Dendritic cell treated with granulocyte-macrophage colony-stimulating factor and Interleukin-4, amounts not matched to agents 40 ng/mL and 50 ng/mL, for 4 days (primary cell): ENCODE data around the gene SIX1.

ENCODE experiments used
- H3K27ac Mint-ChIP-seq: one replicate; pipeline ENCODE4 v1.8.0; 2022; ENCODE audit warnings: mild to moderate bottlenecking, mixed read lengths
- H3K27me3 Mint-ChIP-seq: one replicate; pipeline ENCODE4 v1.8.0; 2022; ENCODE audit warnings: mild to moderate bottlenecking, mixed read lengths
- H3K36me3 Mint-ChIP-seq: one replicate; pipeline ENCODE4 v1.8.0; 2022; ENCODE audit warnings: low read depth, mixed read lengths
- H3K4me1 Mint-ChIP-seq: one replicate; pipeline ENCODE4 v1.8.0; 2022; ENCODE audit warnings: low read depth, mixed read lengths
- H3K4me3 Mint-ChIP-seq: one replicate; pipeline ENCODE4 v1.8.0; 2022; ENCODE audit warnings: mild to moderate bottlenecking, moderate library complexity, mixed read lengths
- H3K9me3 Mint-ChIP-seq: one replicate; pipeline ENCODE4 v1.8.0; 2022; ENCODE audit warnings: mixed read lengths
- intact Hi-C: fragments of 100-400 bp; cut with micrococcal nuclease; formaldehyde crosslinking; loops from one replicate; pipeline ENCODE4 v1.15.0; 2022

SIX1 gene

DNA sequence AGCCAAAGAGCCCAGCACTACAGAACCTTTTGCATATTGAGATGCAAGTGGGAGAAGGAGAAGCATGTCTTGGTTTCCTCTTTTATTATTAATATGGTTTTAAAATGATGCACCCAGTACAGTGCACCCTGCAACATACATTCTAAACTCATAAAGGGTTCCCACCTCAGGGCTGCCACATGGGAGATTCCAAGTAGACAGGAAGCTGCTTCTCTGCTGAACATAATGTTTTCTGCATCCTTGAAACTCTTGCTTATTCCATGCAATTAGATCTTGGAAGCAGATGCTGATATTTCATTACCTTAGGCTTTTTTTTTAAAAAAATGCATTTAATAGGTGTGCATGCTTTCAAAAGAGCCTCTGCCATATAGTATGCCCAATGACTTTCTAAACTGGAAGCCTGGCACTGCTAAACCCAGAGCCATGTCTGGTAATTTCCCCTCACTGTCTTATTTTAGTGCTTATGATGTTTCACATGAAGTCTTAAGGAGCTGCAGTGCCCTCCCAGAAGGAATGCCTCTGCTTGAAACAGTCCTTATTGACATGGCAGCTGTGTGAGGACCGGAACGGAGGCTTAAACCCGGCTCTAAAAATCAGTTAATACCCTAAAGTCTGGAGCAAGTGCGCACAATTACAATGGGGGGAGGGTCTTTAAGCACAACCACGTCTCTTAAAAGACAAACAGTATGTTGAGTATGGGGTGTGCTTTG is 2.0 kb upstream of the SIX1 start:
- Mint-ChIP-seq H3K36me3 (no peaks in the 10 kb centered on the region), H3K27me3 (peaks cover 97% of the 10 kb centered on the region), H3K4me1 (peaks cover 66% of the 10 kb centered on the region), H3K4me3 (no peak overlapping the region), H3K9me3 (no peaks in the 10 kb centered on the region), H3K27ac (no peak overlapping the region)
- intact Hi-C loops, result no loop called here

GRCh38 chr14:60650373-60650961 is 1.2 kb upstream of the SIX1 start:
- Mint-ChIP-seq H3K4me1 (peaks cover 58% of the 10 kb centered on the region), H3K36me3 (no peaks in the 10 kb centered on the region)
- intact Hi-C loops, result no loop called here

DNA sequence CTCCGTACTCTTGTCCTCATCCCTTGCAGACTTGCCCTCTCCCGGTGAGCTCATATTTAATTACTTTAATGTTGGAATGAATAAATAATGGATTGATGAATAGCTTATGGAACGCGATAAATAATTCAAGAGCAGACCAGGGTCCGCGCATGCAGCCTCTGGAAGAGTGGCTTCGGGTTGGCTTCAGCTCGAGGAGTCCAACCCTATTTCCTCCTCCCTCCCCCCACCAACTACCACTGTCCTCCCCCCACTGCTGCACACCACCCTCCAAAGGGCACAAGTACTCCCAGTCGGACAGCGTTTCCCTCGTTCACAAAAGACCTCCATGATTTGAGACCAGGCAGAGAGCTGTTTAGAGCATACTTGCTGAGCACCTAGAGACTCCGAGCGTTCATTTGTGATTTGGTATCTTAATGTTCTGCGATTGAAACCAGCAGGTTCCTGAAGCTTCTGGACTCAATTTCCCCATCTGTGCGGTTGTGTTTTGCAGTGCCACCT is 647 bp upstream of the SIX1 start:
- H3K4me1 Mint-ChIP-seq, result peaks cover 53% of the 10 kb centered on the region
- no peak overlapping the region for H3K27ac Mint-ChIP-seq
- no peaks in the 10 kb centered on the region for H3K9me3 Mint-ChIP-seq
- H3K4me3 Mint-ChIP-seq, result no peak overlapping the region
- H3K36me3 Mint-ChIP-seq, result no peaks in the 10 kb centered on the region
- intact Hi-C loops, result no loop called here
- peaks cover 95% of the 10 kb centered on the region for H3K27me3 Mint-ChIP-seq

More at GRCh38 chr14:60650373-60650961, 1.2 kb upstream of the SIX1 start:
- Mint-ChIP-seq H3K9me3 (no peaks in the 10 kb centered on the region), H3K4me3 (no peak overlapping the region), H3K27ac (no peak overlapping the region), H3K27me3 (peaks cover 97% of the 10 kb centered on the region)

DNA sequence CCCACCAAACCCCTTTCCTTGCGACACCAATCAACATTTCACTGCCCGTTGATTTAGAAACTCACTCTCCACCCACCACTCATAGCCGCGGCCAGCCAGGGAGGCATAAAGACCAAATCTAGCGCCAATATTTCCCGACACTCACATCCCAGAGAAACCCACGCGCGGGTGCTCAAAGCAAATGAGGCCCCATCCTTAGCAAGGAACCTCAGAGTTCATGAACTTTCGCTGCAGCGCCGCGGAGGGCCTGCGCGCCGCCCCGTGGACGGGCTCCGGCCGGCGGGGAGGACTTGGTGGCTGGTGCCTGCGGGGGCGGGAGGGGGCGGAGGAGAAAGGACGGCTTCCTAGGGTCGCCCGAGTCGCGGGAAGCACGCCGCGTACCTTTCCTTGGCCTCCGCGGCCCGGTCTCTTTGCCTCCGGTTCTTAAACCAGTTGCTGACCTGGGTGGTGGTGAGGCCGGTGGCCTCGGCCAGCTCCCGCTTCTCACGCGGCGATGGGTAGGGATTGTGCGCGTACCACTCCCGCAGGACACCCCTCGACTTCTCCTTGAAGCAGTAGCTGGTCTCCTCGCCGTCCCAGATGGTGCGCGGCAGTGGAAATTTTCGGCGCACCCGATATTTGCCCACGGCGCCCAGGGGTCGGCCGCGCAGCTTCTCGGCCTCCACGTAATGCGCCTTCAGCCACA is 886 bp downstream of the SIX1 start:
- peak overlapping the region; percentile 55 for H3K4me3 Mint-ChIP-seq
- no peak overlapping the region for H3K27ac Mint-ChIP-seq

GRCh38 chr14:60647837-60648248 is 1.4 kb downstream of the SIX1 start:
- peaks cover 51% of the 10 kb centered on the region for H3K4me1 Mint-ChIP-seq
- H3K36me3 Mint-ChIP-seq, result no peaks in the 10 kb centered on the region

More for the DNA sequence above, 886 bp downstream of the SIX1 start:
- H3K36me3 Mint-ChIP-seq, result no peaks in the 10 kb centered on the region
- intact Hi-C loops, result no loop called here
- H3K4me1 Mint-ChIP-seq, result peaks cover 51% of the 10 kb centered on the region
- no peaks in the 10 kb centered on the region for H3K9me3 Mint-ChIP-seq
- peaks cover 95% of the 10 kb centered on the region for H3K27me3 Mint-ChIP-seq

GRCh38 chr14:60647081-60647836 is 2.0 kb downstream of the SIX1 start:
- Mint-ChIP-seq H3K36me3 (no peaks in the 10 kb centered on the region), H3K27ac (no peak overlapping the region), H3K9me3 (no peaks in the 10 kb centered on the region), H3K4me3 (peak overlapping the region; percentile 67), H3K4me1 (peaks cover 51% of the 10 kb centered on the region), H3K27me3 (peaks cover 95% of the 10 kb centered on the region)
- intact Hi-C loops, result no loop called here

More at GRCh38 chr14:60647837-60648248, 1.4 kb downstream of the SIX1 start:
- Mint-ChIP-seq H3K9me3 (no peaks in the 10 kb centered on the region), H3K27me3 (peaks cover 95% of the 10 kb centered on the region), H3K4me3 (peak overlapping the region; percentile 67), H3K27ac (no peak overlapping the region)
- intact Hi-C loops, result no loop called here

GRCh38 chr14:60646226-60646818 is 3.0 kb downstream of the SIX1 start:
- no peaks in the 10 kb centered on the region for H3K36me3 Mint-ChIP-seq
- H3K27ac Mint-ChIP-seq, result no peak overlapping the region
- H3K4me1 Mint-ChIP-seq, result peaks cover 48% of the 10 kb centered on the region
- H3K9me3 Mint-ChIP-seq, result no peaks in the 10 kb centered on the region
- peaks cover 95% of the 10 kb centered on the region for H3K27me3 Mint-ChIP-seq
- intact Hi-C loops, result no loop called here
- no peak overlapping the region for H3K4me3 Mint-ChIP-seq

GRCh38 chr14:60645126-60645741 is 4.0 kb downstream of the SIX1 start:
- intact Hi-C loops, result no loop called here
- peaks cover 96% of the 10 kb centered on the region for H3K27me3 Mint-ChIP-seq
- no peak overlapping the region for H3K27ac Mint-ChIP-seq
- no peaks in the 10 kb centered on the region for H3K36me3 Mint-ChIP-seq
- no peaks in the 10 kb centered on the region for H3K9me3 Mint-ChIP-seq
- H3K4me1 Mint-ChIP-seq, result peaks cover 48% of the 10 kb centered on the region
- no peak overlapping the region for H3K4me3 Mint-ChIP-seq

DNA sequence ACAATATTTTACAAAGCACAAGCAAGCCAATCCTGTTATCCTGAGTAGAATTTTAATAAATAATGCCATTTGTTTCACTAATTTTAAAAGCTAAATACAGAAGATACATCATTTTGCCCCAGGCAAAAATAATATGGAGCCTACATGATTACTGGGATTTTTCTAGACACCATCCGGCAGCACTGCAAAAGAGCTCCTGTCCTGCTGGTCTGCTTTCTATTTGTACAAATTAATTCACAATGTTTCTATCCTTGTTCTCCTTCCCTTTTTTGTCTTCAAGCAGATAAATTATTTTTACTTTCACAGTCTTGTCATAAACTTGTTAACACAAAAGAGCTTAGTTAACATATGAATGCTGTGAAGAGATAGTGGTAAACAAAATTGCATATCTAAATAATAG is 4.6 kb downstream of the SIX1 start:
- no peaks in the 10 kb centered on the region for H3K36me3 Mint-ChIP-seq
- no peak overlapping the region for H3K4me3 Mint-ChIP-seq
- H3K4me1 Mint-ChIP-seq, result peaks cover 42% of the 10 kb centered on the region
- intact Hi-C loops, result no loop called here
- H3K27me3 Mint-ChIP-seq, result peaks cover 96% of the 10 kb centered on the region
- no peak overlapping the region for H3K27ac Mint-ChIP-seq
- no peaks in the 10 kb centered on the region for H3K9me3 Mint-ChIP-seq

DNA sequence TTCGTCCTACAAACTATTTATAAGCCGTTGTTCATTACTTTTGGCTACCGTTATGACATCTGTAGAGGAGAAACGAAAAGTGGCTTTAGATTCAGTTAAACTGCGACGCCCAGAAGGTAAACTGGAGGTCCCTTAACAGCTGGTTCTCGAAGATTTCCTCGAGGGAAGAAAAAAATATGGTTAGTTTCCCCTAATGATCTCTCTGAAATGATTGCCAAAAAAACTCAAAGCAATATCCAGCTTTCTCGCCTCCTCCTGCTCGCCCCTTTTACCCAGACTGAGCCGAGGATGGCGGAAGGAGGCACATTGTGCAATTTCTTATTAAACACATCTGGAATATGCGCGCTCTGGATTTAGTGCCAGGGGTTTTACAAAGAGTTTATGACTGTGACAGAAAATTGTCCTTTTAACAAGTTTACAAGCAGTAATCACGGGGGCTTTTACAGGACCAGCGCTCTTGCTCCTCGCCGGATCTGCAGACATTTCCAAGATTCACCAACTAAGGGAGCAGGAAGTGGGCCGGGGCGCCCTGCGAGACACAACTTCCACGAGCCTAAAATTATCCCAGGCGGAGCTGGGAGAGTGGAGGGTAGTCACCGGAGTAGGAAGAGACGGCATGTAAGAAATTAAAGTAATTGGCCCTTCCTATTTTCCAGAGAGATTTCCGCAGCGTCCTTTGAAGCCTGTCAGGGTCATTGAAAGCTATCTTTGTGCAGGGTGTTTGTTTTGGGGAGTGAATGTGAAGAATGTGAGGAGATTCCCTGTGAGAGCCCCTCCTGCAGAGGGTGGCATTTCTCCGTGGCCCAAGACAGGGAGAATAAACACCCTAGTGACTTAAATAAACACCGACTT is 5.6 kb downstream of the SIX1 start:
- intact Hi-C loops, result no loop called here
- no peaks in the 10 kb centered on the region for H3K9me3 Mint-ChIP-seq
- H3K27ac Mint-ChIP-seq, result no peak overlapping the region
- H3K27me3 Mint-ChIP-seq, result peaks cover 96% of the 10 kb centered on the region
- no peak overlapping the region for H3K4me3 Mint-ChIP-seq
- no peaks in the 10 kb centered on the region for H3K36me3 Mint-ChIP-seq
- peaks cover 36% of the 10 kb centered on the region for H3K4me1 Mint-ChIP-seq

DNA sequence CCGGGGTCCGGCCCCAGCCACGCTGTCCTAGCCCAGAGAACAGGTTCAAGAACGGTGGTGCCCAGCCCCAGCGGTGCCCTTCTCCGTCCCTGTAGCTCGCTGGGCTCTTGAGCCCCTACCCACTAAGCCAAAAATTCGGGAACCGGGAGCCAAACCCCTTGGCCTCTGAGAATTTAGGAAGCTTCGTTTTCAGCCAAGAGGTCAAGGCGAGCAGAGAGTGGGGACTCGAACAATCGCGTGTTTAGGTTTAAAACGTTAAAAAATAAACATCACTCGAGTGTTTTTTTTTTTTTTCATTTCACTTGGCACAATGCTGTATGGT is 6.2 kb downstream of the SIX1 start:
- Mint-ChIP-seq H3K27ac (no peak overlapping the region), H3K36me3 (no peaks in the 10 kb centered on the region), H3K27me3 (peaks cover 96% of the 10 kb centered on the region), H3K4me3 (no peak overlapping the region), H3K4me1 (peaks cover 32% of the 10 kb centered on the region), H3K9me3 (no peaks in the 10 kb centered on the region)
- intact Hi-C loops, result no loop called here

GRCh38 chr14:60642270-60643140 is 6.8 kb downstream of the SIX1 start:
- Mint-ChIP-seq H3K36me3 (no peaks in the 10 kb centered on the region), H3K27ac (no peak overlapping the region), H3K9me3 (no peaks in the 10 kb centered on the region), H3K4me1 (peaks cover 32% of the 10 kb centered on the region), H3K4me3 (no peak overlapping the region), H3K27me3 (peaks cover 96% of the 10 kb centered on the region)
- intact Hi-C loops, result no loop called here
